GM12878 (cell line): ENCODE results near the gene ZNF546. TPM values are rescaled to one million over a fixed set of nuclear protein-coding genes. Genes with fewer than 3 reads are reported as not detected.

Experiments used
- ATF7 ChIP-seq: fragments of 450-650 bp; IDR thresholded peaks from 2 replicates; pipeline ENCODE4 v1.6.1; 2016; ENCODE audit warnings: low read depth, mild to moderate bottlenecking
- EGR1 ChIP-seq, 2 experiments: IDR thresholded peaks; 1 replicate in 1 of 2; 2 replicates in 1 of 2; pipeline ENCODE4 v1.6.1; 2011 to 2012; ENCODE audit warnings: low read depth in 2 of 2, low read length in 2 of 2, borderline replicate concordance in 1 of 2, mild to moderate bottlenecking in 1 of 2, moderate library complexity in 1 of 2
- EP300 ChIP-seq, 2 experiments: fragments of 150-350 bp in 1 of 2; IDR thresholded peaks; 2 replicates each; pipeline ENCODE4 v1.6.1; 2011 to 2012; ENCODE audit warnings: low read depth in 2 of 2, low read length in 2 of 2, borderline replicate concordance in 1 of 2, improper control_type of control experiment in 1 of 2, inconsistent platforms in 1 of 2; ENCODE audit not compliant: control insufficient read depth in 1 of 2
- FOS ChIP-seq: IDR thresholded peaks from 3 replicates; pipeline ENCODE4 v1.6.1; 2011; ENCODE audit warnings: borderline replicate concordance; ENCODE audit not compliant: insufficient read length; ENCODE audit errors: extremely low read depth
- FOXK2 ChIP-seq: fragments of 450-650 bp; IDR thresholded peaks from 2 replicates; pipeline ENCODE4 v1.6.1; 2017; ENCODE audit warnings: mild to moderate bottlenecking, moderate library complexity
- HDGF ChIP-seq: fragments of 450-650 bp; IDR thresholded peaks from 2 replicates; pipeline ENCODE4 v1.6.1; 2016; ENCODE audit warnings: antibody characterized with exemption
- NR2F1 ChIP-seq: fragments of 450-650 bp; conservative IDR thresholded peaks from 2 replicates; pipeline ENCODE4 v1.6.1; 2017; ENCODE audit warnings: mild to moderate bottlenecking
- RAD51 ChIP-seq: fragments of 450-650 bp; IDR thresholded peaks from 2 replicates; pipeline ENCODE4 v1.6.1; 2016; ENCODE audit warnings: moderate library complexity, mild to moderate bottlenecking, inconsistent platforms
- SREBF2 ChIP-seq: IDR thresholded peaks from 2 replicates; pipeline ENCODE4 v1.6.1; 2012; ENCODE audit warnings: mild to moderate bottlenecking, low read length
- TCF12 ChIP-seq: IDR thresholded peaks from 2 replicates; pipeline ENCODE4 v1.6.1; 2011; ENCODE audit warnings: low read depth, mild to moderate bottlenecking, low read length
- TCF7 ChIP-seq: IDR thresholded peaks from 2 replicates; pipeline ENCODE4 v1.6.1; 2014; ENCODE audit warnings: antibody characterized with exemption, borderline replicate concordance
- WRNIP1 ChIP-seq: IDR thresholded peaks from 2 replicates; pipeline ENCODE4 v1.6.1; 2011; ENCODE audit warnings: low read depth, low read length, improper control_type of control experiment, borderline replicate concordance
- YBX1 ChIP-seq: fragments of 450-650 bp; IDR thresholded peaks from 2 replicates; pipeline ENCODE4 v1.6.1; 2016; ENCODE audit warnings: antibody characterized with exemption
- ZNF384 ChIP-seq: IDR thresholded peaks from 2 replicates; pipeline ENCODE4 v1.6.1; 2012; ENCODE audit warnings: low read depth, mild to moderate bottlenecking, low read length, improper control_type of control experiment, borderline replicate concordance
- ZZZ3 ChIP-seq: IDR thresholded peaks from 2 replicates; pipeline ENCODE4 v1.6.1; 2011; ENCODE audit warnings: low read depth; ENCODE audit not compliant: control insufficient read depth, insufficient read length
- polyA plus RNA-seq, 11 experiments: library from polyadenylated mRNA; depleted of rRNA in 4 of 11; unstranded in 6 of 11; stranded (reverse) in 5 of 11; fragments of >200 nt; fragmentation: Nextera tagmentation in 4 of 11; fragmentation: Illumina TruSeq in 1 of 11; extraction: Ambion mirVana in 4 of 11; extraction: Trizol in 1 of 11; gene quantifications; 1 replicate in 1 of 11; 2 replicates in 10 of 11; pipeline versions ENCODE4 v1.2.1 to v1.2.3, GENCODE V29; 2011 to 2016; ENCODE audit warnings: inconsistent platforms in 2 of 11, missing spikeins in 2 of 11, low read depth in 1 of 11
- total RNA-seq, 4 experiments: library from RNA; depleted of rRNA in 3 of 4; stranded (reverse); fragments of >200 nt in 3 of 4; fragmentation: Illumina TruSeq in 1 of 4; extraction: Trizol in 1 of 4; gene quantifications; 2 replicates each; pipeline versions ENCODE4 v1.2.1 to v1.2.3, GENCODE V29; 2013 to 2021
- TF ChIP-seq, protein P1 (sequence below): fragments of 450-650 bp; formaldehyde crosslinking; IDR thresholded peaks from 2 replicates; pipeline ENCODE4 v1.4.0; 2022; ENCODE audit warnings: mild to moderate bottlenecking, moderate library complexity

ZNF546 gene
- total and polyA plus RNA-seq, 10 of the 15 experiments (the other 5 are each of a cell fraction or from before 2014, with no cell fraction given) = 0.88 to 4.1 (median 2.4) TPM

DNA sequence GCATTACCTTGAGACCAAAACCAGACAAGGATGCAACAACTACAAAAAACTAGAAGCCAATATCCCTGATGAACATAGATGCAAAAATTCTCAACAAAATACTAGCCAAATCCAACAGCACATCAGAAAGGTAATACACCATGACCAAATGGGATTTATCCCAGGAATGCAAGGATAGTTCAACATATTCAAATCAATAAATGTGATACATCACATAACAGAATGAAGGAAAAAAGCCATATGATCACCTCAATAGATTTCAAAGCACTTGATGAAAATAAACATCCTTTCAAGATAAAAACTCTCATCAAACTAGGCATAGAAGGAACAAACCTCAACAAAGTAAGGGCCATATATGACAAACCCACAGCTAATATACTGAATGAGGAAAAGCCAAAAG is 10.2 kb upstream of the ZNF546 start (continued):
- TF ChIP-seq, protein P1, sequence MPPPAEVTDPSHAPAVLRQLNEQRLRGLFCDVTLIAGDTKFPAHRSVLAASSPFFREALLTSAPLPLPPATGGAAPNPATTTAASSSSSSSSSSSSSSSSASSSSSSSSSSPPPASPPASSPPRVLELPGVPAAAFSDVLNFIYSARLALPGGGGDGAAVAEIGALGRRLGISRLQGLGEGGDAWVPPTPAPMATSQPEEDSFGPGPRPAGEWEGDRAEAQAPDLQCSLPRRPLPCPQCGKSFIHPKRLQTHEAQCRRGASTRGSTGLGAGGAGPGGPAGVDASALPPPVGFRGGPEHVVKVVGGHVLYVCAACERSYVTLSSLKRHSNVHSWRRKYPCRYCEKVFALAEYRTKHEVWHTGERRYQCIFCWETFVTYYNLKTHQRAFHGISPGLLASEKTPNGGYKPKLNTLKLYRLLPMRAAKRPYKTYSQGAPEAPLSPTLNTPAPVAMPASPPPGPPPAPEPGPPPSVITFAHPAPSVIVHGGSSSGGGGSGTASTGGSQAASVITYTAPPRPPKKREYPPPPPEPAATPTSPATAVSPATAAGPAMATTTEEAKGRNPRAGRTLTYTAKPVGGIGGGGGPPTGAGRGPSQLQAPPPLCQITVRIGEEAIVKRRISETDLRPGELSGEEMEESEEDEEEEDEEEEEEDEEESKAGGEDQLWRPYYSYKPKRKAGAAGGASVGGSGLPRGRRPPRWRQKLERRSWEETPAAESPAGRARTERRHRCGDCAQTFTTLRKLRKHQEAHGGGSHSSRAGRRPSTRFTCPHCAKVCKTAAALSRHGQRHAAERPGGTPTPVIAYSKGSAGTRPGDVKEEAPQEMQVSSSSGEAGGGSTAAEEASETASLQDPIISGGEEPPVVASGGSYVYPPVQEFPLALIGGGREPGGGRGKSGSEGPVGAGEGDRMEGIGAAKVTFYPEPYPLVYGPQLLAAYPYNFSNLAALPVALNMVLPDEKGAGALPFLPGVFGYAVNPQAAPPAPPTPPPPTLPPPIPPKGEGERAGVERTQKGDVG (CRISPR knock-in tag) = no peak
- TF ChIP-seq SREBF2 (no peak), ZZZ3 (no peak), FOXK2 (no peak), ZNF384 (no peak), TCF7 (no peak), ATF7 (no peak), EGR1 (IDR thresholded peaks at IDR 0.05; ENCODE audit: borderline replicate concordance in 1 of 2, low read depth in 2 of 2, low read length in 2 of 2) (no peak), EP300 (IDR thresholded peaks at IDR 0.05; ENCODE audit: borderline replicate concordance in 1 of 2, control insufficient read depth in 1 of 2, low read depth in 2 of 2, low read length in 2 of 2) (no peak), HDGF (no peak), TCF12 (no peak), WRNIP1 (no peak), FOS (no peak), YBX1 (no peak), NR2F1 (no peak), RAD51 (no peak)
